RWPE1 (cell line): Measurements from ENCODE around the gene SLC44A5.
"Not testable (repeated sequence)": the region's sequence is repeated elsewhere in the genome, so short reads cannot be mapped to it uniquely, and the experiment has no call there.

Experiments
- CTCF ChIA-PET: fragments of 350-600 bp; sonication (Branson Sonifier 250); formaldehyde crosslinking; extraction: SDS; loops from one replicate; lab custom pipeline; 2021; lab: Yijun Ruan, JAX
- POLR2A ChIA-PET: fragments of 400-600 bp; formaldehyde crosslinking; extraction: SDS; loops from one replicate; lab custom pipeline; 2020; ENCODE audit warnings: antibody characterized with exemption; ENCODE audit not compliant: low non-redundant PET; lab: Yijun Ruan, JAX
- DNase-seq: peaks from one replicate; pipeline ENCODE4 v3.0.0; 2012; ENCODE audit warnings: low spot score
- H3K27ac ChIP-seq: fragments of 450-650 bp; 2 replicates; pipeline ENCODE4 v1.5.1; 2017
- TF ChIP-seq, protein P1 (sequence below): fragments of 450-650 bp; conservative IDR thresholded peaks from 2 replicates; pipeline ENCODE4 v1.5.1; 2017; ENCODE audit warnings: low read depth, mild to moderate bottlenecking

Gene SLC44A5

DNA sequence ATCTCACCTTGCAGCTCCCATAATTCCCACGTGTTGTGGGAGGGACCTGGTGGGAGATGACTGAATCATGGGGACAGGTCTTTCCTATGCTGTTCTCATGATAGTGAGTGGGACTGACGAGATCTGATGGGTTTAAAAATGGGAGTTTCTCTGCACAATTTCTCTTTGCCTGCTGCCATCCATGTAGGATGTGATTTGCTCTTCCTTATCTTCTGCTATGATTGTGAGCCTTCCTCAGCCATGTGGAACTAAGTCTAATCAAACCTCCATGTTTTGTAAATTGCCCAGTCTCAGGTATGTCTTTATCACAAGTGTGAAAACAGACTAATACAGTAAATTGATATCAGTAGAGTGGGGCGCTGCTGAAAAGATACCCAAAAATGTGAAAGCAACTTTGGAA lies 195.7 kb downstream of the SLC44A5 start:
- TF ChIP-seq, protein P1, sequence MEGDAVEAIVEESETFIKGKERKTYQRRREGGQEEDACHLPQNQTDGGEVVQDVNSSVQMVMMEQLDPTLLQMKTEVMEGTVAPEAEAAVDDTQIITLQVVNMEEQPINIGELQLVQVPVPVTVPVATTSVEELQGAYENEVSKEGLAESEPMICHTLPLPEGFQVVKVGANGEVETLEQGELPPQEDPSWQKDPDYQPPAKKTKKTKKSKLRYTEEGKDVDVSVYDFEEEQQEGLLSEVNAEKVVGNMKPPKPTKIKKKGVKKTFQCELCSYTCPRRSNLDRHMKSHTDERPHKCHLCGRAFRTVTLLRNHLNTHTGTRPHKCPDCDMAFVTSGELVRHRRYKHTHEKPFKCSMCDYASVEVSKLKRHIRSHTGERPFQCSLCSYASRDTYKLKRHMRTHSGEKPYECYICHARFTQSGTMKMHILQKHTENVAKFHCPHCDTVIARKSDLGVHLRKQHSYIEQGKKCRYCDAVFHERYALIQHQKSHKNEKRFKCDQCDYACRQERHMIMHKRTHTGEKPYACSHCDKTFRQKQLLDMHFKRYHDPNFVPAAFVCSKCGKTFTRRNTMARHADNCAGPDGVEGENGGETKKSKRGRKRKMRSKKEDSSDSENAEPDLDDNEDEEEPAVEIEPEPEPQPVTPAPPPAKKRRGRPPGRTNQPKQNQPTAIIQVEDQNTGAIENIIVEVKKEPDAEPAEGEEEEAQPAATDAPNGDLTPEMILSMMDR: no peak
- POLR2A ChIA-PET: no interaction called here
- no peak for DNase-seq

DNA sequence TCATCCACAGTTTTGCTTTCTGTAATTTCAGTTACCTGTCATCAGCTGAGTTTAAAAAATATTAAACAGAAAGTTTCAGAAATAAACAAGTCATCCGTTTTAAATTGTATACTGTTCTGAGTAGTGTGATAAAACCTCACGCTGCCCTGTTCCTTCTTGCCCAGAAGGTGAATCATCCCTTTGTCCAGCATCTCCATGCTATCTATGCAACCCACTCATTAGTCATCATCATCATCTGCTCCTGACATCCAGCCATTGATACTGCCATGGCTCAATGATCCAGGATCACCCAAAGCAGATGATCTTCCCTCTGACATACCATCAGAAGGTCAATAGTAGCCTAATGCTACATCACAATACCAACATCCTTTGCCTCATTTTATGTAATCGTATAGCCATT lies 198.3 kb downstream of the SLC44A5 start:
- CTCF ChIA-PET: no interaction called here
- TF ChIP-seq, protein P1: no peak

More for the DNA sequence above, 195.7 kb downstream of the SLC44A5 start:
- no peak overlapping the region for H3K27ac ChIP-seq
- CTCF ChIA-PET: no interaction called here

DNA sequence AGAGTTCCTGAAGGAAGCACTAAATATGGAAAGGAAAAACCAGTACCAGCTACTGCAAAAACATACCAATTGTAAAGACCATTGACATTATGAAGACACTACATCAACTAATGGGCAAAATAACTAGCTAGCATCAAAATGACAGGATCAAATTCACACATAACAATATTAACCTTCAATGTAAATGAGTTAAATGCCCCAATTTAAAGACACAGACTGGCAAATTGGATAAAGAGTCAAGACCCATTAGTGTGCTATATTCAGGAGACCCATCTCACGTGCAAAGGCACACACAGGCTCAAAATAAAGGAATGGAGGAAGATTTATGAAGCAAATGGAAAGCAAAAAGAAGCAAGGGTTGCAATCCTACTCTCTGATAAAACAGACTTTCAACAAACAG lies 206.2 kb downstream of the SLC44A5 start:
- POLR2A ChIA-PET, CTCF ChIA-PET, H3K27ac ChIP-seq, DNase-seq: not testable (repeated sequence)

More for the DNA sequence above, 198.3 kb downstream of the SLC44A5 start:
- POLR2A ChIA-PET: no interaction called here
- H3K27ac ChIP-seq: no peak overlapping the region
- peak; percentile 28 for DNase-seq

DNA sequence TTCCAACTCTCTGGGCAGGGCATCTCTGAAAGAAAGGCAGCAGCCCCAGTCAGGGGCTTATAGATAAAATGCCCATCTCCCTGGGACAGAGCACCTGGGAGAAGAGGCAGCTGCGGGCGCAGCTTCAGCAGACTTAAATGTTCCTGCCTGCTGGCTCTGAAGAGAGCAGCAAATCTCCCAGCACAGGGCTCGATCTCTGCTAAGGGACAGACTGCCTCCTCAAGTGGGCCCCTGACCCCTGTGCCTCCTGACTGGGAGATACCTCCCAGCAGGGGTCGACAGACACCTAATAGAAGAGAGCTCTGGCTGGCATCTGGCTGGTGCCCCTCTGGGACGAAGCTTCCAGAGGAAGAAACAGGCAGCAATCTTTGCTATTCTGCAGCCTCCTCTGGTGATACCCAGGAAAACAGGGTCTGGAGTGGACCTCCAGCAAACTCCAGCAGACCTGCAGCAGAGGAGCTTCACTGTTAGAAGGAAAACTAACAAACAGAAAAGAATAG lies 207.7 kb downstream of the SLC44A5 start:
- DNase-seq, POLR2A ChIA-PET, CTCF ChIA-PET, H3K27ac ChIP-seq: not testable (repeated sequence)

DNA sequence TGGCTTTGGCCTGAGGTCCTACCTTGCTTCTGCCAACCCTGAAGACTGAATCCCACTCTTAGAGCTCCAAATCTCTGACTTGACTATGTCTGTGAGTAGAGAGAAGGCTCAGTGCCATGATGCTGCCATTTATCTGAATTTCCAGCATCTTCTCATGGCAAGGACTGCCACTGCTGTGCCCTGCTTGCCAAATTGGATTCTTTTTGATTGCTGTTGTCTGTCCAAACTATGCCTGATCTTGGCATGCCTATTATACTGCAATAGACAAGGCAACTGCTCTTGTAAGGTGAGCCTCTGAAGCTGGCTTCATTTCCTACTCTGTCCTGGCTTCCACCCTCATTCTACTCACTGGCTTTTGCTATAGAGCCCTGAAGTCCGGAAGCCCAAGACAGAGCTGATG lies 210.2 kb downstream of the SLC44A5 start:
- POLR2A ChIA-PET: no interaction called here
- no peak for DNase-seq

DNA sequence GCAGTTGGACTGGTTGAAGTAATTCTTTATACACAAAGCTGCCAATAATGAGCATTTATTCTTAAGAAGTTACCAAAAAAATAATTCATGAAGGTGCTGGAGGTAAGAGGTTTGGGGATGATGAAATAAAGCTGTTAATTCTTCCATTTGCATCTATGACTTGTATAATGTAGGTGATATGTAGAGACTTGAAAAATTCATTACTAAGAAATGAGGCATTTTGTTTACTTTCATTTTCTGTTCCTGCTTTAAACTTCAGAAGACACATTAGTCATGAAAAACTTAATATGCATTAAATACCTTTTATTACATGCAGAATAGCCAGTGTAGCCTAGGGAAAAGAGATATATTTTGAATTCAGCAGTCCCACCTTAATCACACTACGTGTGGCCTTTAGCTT lies 214.2 kb downstream of the SLC44A5 start:
- CTCF ChIA-PET: interaction anchor here (0.7 kb wide), 1 partner anchor 167 kb away, joined by 3 read pairs; no protein-coding TSS in a partner anchor
- POLR2A ChIA-PET: no interaction called here
- no peak for DNase-seq
- H3K27ac ChIP-seq: no peak overlapping the region
- TF ChIP-seq, protein P1: no peak

More for the DNA sequence above, 210.2 kb downstream of the SLC44A5 start:
- TF ChIP-seq, protein P1: no peak
- CTCF ChIA-PET: no interaction called here
- no peak overlapping the region for H3K27ac ChIP-seq

DNA sequence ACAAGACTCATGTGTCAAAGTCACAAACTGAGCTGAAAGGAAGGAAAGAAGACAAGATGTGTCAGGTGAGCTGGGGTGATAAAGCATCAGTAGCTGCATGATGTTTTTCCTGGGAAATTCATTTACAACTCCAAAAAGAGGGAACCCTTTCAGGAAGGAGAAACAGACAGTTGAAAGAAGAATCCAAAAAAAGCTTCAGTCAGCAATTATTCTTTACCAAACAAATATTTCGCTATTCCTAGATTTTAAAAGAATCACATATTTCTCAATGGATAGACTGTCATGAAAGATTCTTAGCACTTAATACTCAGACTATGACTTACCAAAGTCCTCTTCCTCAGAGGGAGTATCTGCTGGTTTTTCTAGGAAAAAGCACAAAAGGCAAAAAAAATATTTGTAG lies 214.7 kb downstream of the SLC44A5 start:
- TF ChIP-seq, protein P1: no peak
- CTCF ChIA-PET: no interaction called here

More for the DNA sequence above, 214.7 kb downstream of the SLC44A5 start:
- no peak overlapping the region for H3K27ac ChIP-seq
- POLR2A ChIA-PET: no interaction called here
- DNase-seq: no peak
